HG02610 (cell line): Measurements from ENCODE around the gene ROCK1.
"Not testable (repeated sequence)": the region's sequence is repeated elsewhere in the genome, so short reads cannot be mapped to it uniquely, and the experiment has no call there.

Experiments used
- ATAC-seq: cut with Tn5 transposase; IDR thresholded peaks from one replicate; pipeline ENCODE4 v1.9.1; 2021; ENCODE audit warnings: mild to moderate bottlenecking, moderate library complexity; ENCODE audit not compliant: unreplicated experiment

The ROCK1 gene

GRCh38 chr18:21111346-21112139 is at the start of gene ROCK1:
TSS of gene ROCK1 (minus strand) at chr18:21111813. CDS start at chr18:21110910, 903 bp downstream.
- peak; percentile 92 for ATAC-seq

GRCh38 chr18:21155443-21155842 is 43.8 kb upstream of the ROCK1 start:
- ATAC-seq = no peak

DNA sequence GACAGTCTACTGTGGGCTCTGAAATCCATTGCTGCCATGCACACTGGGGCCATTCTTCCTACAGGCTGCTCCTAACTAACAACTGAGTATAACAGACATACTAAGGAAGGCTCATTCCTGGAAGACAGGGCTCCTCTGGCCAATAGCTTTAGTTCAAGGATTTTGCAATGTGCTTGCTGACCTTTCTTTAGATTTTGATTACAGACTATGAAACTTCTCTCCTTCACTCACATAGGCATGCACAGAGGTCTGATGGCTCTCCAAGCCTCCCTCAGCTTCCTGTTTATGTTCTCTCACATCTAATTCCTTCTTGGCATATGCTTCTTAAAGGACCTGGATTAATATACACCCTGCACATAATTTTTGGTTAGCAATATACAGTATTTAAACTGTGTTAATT is 34.4 kb upstream of the ROCK1 start:
- no peak for ATAC-seq

- no peak for ATAC-seq
Observed at GRCh38 chr18:21145371-21145770, 33.8 kb upstream of the ROCK1 start.

GRCh38 chr18:21141668-21142422 is 30.2 kb upstream of the ROCK1 start:
- ATAC-seq = no peak

GRCh38 chr18:21137719-21138488 is 26.3 kb upstream of the ROCK1 start:
- not testable (repeated sequence) for ATAC-seq

GRCh38 chr18:21134895-21135294 is 23.3 kb upstream of the ROCK1 start:
- ATAC-seq = no peak

DNA sequence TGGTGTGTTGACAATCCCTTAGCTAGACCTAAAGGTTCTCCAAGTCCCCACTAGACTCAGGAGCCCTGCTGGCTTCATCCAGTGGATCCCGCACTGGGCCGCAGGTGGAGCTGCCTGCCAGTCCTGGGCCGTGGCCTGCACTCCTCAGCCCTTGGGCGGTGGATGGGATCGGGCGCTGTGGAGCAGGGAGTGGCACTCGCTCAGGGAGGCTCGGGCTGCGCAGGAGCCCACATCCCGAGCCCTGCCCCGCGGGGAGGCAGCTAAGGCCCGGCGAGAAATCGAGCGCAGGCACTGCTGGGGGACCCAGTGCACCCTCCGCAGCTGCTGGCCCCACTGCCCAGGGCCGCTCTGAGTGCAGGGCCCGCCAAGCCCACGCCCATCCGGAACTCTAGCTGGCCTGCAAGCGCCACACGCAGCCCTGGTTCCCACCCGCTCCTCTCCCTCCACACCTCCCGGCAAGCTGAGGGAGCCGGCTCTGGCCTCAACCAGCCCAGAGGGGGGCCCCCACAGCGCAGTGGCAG is 20.8 kb upstream of the ROCK1 start:
- ATAC-seq = no peak

GRCh38 chr18:21131698-21132227 is 20.1 kb upstream of the ROCK1 start:
- ATAC-seq = no peak

GRCh38 chr18:21129566-21130216 is 18.1 kb upstream of the ROCK1 start:
- ATAC-seq = no peak

GRCh38 chr18:21123290-21123926 is 11.8 kb upstream of the ROCK1 start:
- no peak for ATAC-seq

DNA sequence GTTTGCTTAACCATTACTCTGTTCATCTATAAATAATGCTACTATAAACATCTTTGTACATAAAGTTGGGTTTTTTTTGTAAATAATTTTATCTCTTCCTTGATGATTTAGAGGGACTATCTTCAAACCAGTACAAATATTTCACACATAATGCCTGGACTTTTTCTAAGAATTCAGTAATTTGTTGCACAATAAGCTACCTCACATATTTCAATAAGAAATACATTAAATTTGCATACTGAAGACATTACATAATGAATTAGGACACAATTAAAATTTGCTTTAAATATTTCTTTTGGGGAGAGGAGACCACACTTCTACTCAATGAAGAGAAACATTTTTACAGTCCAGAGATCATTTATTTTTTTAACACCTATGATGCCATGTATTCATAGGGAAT is 7.2 kb upstream of the ROCK1 start:
- ATAC-seq = no peak

GRCh38 chr18:21117409-21118131 is 6.0 kb upstream of the ROCK1 start:
- no peak for ATAC-seq

DNA sequence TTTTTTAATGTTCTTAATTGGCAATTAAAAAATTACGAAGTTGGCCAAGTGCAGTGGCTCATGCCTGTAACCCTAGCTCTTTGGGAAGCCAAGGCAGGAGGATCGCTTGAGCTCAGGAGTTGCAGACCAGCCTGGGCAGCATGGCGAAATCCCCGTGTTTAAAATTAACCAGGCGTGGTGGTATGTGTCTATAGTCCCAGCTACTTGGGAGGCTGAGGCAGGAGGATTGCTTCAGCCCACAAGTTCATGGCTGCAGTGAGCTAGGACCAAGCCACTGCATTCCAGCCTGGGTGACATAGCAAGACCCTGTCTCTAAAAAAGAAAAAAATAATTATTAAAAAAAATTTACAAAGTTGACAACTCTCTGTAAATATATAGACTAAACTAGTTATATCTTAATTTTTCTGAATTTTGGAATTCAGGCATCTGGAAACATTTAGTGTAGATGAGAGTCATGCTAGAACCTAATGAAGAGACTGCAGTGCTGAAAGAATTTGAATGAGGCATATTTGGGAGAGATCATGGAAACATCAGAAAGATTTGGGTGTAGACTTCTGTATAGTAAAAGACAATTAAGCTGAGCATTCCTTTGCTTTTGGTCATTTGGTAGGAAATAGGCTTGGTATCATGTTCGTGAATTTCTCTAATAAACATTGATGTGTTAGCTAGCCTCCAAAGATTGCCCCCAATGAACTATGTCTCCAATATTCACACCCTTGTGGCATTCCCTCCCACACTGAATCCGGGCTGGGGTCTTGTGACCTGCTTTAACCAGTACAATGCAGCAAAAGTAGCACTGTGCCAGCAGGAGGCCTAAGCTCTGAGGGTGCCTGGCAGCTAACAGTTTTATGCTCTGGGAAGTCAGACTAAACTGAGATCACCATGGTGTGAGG is 4.2 kb upstream of the ROCK1 start:
- ATAC-seq = no peak

- ATAC-seq = no peak
Observed at GRCh38 chr18:21112543-21113105, 1.0 kb upstream of the ROCK1 start.

DNA sequence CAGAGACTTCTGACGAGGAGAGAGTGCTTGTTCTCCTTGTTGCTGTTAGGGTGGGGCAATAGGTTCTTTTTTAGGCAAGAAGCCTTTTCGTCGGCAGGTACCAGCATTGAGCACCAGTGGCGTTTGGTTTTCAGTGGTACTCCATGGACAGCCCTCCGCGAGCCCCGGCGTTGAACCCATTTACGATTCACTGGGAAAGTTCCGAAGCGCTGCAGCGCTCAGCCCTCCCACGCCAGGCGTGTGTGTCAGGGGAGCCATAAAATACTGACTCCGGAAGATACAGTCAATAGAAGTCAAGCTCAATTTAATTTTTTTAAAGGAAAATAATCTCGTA is 494 bp upstream of the ROCK1 start:
- ATAC-seq = no peak

DNA sequence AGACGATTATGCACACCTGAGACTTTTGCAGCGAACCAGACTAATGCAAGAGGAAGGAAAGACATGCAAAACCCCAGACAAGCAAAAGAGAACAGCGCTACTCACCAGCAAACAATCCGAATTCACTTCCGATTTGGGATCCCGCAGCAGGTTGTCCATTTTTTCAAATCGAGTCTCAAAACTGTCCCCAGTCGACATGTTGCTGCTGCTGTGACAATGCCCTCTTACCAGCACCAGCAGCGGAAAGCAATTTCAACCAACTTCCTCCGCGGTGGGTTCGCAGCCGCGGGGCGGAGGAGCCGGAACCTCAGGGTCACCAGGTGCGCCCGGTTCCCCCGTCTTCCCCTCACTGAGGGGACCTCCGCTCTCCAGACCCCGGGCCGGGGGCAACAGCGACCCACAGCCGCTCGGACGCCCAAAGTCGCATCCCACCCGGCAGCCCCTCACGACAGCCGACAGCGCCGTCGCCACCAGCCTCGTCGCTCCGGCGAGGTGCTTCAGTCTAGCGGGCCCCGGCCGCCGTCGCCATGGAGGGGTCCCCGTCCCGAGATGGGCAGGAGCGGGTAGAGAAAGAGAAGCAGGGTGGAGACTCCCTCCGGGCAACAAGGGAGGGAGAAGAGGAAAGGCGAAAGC is 784 bp downstream of the ROCK1 start:
- peak; percentile 24 for ATAC-seq
